Fibroblast of pulmonary artery (primary cell): Measurements from ENCODE around the gene ARL5A.
A peak's percentile ranks its signal among the peaks of the same experiment; 100 is the strongest.
"Not testable (repeated sequence)": the region's sequence is repeated elsewhere in the genome, so short reads cannot be mapped to it uniquely, and the experiment has no call there.

Experiments used
- DNase-seq: peaks from one replicate; pipeline ENCODE4 v3.0.0-alpha.2; 2010; ENCODE audit warnings: low read depth
- H3K4me3 ChIP-seq: replicated peaks from 2 replicates; pipeline ENCODE4 v1.5.1; 2011; ENCODE audit warnings: low read depth, mild to moderate bottlenecking, control low read depth, low read length, moderate library complexity
- TF ChIP-seq, protein P1 (sequence below): IDR thresholded peaks from 2 replicates; pipeline ENCODE4 v1.5.1; 2011; ENCODE audit warnings: mild to moderate bottlenecking, control low read depth, low read length, inconsistent platforms; ENCODE audit errors: missing control alignments

The ARL5A gene, protein sequence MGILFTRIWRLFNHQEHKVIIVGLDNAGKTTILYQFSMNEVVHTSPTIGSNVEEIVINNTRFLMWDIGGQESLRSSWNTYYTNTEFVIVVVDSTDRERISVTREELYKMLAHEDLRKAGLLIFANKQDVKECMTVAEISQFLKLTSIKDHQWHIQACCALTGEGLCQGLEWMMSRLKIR

DNA sequence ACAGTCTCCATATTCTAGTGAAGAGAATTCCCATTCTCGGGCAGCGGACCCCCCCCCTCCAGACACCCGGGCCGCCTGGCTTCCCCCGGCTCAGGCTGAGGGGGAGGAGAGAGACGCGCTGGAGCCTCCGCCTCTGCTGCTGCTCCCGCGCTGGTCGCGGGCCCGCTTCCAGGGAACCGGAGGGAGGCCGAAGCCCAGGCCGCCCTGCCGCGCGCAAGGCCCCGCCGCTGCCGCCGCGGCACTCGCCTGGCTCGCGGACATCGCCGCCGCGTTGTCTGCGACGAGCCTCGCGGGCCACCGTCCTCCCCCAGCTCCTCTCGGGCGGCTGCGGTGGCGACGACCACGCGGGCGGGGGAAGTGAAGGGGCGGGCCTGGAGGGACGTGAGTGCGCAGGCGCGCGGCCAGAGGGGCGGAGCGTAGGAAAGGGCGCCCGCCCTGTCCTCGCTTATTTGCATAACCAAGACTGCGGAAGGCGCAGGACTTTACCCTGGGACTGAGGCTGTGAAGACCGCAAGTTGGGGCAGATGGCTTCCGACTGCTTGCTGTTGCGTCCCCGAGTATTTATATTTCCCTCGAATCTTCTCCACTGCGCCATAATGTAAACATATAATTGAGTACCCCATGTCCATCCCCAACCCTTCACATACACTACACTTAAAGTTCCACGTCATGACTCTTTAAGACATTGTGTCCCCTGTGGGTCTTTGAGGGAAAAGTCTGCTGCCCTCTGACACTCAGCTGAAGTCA is at the start of gene ARL5A:
ARL5A (minus strand) TSS at position 279 of the 747 bp plus-strand sequence; CDS start at position 34, 245 bp downstream.
- peak; percentile 97 for DNase-seq
- TF ChIP-seq, protein P1, sequence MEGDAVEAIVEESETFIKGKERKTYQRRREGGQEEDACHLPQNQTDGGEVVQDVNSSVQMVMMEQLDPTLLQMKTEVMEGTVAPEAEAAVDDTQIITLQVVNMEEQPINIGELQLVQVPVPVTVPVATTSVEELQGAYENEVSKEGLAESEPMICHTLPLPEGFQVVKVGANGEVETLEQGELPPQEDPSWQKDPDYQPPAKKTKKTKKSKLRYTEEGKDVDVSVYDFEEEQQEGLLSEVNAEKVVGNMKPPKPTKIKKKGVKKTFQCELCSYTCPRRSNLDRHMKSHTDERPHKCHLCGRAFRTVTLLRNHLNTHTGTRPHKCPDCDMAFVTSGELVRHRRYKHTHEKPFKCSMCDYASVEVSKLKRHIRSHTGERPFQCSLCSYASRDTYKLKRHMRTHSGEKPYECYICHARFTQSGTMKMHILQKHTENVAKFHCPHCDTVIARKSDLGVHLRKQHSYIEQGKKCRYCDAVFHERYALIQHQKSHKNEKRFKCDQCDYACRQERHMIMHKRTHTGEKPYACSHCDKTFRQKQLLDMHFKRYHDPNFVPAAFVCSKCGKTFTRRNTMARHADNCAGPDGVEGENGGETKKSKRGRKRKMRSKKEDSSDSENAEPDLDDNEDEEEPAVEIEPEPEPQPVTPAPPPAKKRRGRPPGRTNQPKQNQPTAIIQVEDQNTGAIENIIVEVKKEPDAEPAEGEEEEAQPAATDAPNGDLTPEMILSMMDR: no peak
- H3K4me3 ChIP-seq: peak within 1 kb of the TSS; percentile 71

DNA sequence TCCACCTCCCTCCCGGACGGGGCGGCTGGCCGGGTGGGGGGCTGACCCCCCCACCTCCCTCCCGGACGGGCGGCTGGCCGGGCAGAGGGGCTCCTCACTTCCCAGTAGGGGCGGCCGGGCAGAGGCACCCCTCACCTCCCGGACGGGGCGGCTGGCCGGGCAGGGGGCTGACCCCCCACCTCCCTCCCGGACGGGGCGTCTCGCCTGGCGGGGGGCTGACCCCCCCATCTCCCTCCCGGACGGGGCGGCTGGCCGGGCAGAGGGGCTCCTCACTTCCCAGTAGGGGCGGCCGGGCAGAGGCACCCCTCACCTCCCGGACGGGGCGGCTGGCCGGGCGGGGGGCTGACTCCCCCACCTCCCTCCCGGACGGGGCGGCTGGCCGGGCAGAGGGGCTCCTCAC is 47.4 kb upstream of the ARL5A start:
- not testable (repeated sequence) for DNase-seq, H3K4me3 ChIP-seq

DNA sequence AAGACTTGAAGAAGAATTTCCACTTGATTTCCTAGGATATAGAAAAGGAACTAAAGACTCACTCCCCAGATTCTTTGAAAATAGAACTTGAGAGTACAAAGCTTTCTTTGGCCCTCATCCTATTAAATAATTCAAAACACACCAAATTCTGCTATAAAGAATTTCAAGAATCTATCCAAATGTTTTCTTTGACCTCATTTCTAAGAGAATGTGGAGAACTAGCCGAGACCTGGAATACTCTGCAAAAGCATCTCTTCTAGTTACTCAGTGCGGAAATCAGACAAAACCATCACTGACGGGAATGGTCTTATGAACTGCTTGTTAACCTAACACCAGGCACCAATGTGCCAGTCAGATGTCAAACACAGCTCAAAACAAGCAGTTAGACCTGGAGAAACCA is 44.2 kb upstream of the ARL5A start:
- DNase-seq: no peak
- H3K4me3 ChIP-seq: no peak overlapping the region
- TF ChIP-seq, protein P1: no peak

DNA sequence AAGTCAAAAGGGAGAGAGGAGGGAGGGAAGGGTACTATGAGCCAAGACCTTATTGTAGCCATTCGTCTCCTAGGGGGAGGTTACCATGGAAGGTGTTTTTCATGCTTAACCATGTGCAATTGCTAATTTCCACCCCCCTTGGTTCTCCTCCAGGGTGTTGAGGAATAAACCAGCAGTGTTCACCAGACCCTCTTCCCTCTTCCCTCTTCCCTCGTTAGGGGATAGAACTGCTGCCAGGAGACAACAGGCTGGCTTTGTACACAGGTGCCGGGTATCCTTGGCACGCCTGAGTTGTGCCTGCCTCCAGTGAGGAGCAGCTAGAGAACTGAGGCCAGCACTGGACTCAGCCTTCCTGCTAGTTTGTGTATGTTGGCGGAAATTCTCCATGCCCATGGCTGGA is 41.1 kb upstream of the ARL5A start:
- no peak overlapping the region for H3K4me3 ChIP-seq
- TF ChIP-seq, protein P1: no peak
- DNase-seq: no peak

DNA sequence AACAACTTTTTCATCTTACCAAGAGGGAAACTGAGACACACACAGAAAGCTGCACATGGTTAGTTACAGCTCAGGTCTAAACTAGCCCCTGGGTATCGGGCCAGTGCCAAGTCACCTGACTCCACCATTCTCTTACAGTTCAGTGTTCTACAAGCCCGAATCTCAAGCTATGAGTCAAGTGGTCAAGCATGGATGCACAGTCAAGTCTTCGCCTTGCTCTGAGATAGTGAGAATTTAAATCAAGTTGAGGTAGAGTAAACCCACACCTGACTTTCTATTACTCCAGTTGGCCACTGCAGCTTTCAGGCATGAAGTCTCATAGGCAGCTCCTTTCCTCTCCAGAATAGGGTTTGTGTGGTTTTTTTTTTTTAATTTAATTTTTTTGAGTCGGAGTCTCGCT is 34.5 kb upstream of the ARL5A start:
- TF ChIP-seq, protein P1: no peak
- DNase-seq: no peak
- H3K4me3 ChIP-seq: no peak overlapping the region

DNA sequence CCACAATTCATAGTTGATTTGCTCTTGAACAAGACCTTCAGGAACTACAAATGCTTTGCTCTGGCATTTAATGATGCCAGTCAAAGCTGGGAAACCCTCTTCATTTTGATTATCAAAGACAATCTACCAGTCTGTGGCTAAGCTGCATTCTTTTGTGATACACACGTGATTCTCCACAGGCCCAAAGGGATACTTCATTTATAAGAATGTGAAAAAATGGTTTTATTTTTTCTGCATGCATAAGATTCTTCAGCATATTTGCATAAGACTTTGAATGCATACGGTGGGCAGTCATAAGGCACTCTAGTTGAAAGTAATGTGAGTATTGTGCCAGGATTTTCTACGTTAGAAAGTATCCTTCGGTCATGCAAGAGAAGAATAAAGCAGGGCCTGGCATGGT is 33.0 kb upstream of the ARL5A start:
- no peak for DNase-seq
- no peak overlapping the region for H3K4me3 ChIP-seq
- TF ChIP-seq, protein P1: no peak

DNA sequence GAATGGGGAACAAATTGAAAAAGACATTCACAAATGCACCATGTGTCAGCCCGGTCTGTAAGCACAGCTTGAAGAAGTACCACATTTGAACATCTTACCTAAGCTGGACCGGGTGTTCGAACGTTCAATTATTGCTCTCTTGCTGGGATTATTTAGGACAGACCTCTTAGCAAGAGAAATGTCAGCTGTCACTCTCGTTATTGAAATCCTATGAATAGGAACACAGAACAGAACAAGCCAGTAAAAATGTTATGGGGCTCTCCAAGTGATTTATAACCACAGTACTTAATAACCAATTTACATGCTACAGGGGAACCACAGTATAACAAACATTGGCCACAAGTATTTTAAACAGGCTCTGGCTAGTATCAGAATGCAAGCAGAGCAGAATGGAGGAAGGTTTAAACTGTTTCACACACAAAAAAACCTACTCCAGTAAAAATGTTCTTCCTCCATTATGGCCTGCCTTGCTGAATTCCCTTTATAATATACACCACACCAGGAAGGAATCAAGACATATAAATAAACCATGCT is 32.5 kb upstream of the ARL5A start:
- no peak for DNase-seq
- H3K4me3 ChIP-seq: no peak overlapping the region
- TF ChIP-seq, protein P1: no peak
